ENCODE results near the gene FASLG. TPM values are rescaled to one million over a fixed set of nuclear protein-coding genes. Genes with fewer than 3 reads are reported as not detected.

FASLG gene
- total RNA-seq, 1 experiment from 2014 or later = not detected

DNA sequence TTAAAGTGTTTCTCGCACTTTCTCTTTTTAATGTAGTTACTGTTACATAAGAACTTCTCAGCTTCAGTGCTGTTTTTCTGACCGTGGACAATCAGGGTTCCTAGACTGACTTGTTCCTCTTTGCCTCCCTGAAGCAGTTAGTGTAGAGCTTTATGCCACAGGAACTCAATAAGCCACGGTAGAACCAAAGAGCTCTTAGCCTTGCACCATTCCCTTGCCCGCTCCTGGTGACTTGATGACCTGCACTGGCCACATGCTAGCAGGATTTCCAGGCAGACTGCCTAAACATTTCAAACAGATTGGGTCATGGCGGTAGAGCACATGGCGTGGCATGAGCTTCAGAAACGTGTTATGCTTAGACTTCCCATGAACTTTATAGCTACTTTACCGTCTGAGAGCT is 18.8 kb upstream of the FASLG start (continued):
- TF ChIP-seq, protein P1, sequence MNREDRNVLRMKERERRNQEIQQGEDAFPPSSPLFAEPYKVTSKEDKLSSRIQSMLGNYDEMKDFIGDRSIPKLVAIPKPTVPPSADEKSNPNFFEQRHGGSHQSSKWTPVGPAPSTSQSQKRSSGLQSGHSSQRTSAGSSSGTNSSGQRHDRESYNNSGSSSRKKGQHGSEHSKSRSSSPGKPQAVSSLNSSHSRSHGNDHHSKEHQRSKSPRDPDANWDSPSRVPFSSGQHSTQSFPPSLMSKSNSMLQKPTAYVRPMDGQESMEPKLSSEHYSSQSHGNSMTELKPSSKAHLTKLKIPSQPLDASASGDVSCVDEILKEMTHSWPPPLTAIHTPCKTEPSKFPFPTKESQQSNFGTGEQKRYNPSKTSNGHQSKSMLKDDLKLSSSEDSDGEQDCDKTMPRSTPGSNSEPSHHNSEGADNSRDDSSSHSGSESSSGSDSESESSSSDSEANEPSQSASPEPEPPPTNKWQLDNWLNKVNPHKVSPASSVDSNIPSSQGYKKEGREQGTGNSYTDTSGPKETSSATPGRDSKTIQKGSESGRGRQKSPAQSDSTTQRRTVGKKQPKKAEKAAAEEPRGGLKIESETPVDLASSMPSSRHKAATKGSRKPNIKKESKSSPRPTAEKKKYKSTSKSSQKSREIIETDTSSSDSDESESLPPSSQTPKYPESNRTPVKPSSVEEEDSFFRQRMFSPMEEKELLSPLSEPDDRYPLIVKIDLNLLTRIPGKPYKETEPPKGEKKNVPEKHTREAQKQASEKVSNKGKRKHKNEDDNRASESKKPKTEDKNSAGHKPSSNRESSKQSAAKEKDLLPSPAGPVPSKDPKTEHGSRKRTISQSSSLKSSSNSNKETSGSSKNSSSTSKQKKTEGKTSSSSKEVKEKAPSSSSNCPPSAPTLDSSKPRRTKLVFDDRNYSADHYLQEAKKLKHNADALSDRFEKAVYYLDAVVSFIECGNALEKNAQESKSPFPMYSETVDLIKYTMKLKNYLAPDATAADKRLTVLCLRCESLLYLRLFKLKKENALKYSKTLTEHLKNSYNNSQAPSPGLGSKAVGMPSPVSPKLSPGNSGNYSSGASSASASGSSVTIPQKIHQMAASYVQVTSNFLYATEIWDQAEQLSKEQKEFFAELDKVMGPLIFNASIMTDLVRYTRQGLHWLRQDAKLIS (CRISPR knock-in tag; IDR thresholded peaks at IDR 0.05; ENCODE audit: borderline replicate concordance) = no peak
- no peak for TF ChIP-seq PRRX2 (CRISPR knock-in tag; IDR thresholded peaks at IDR 0.05)
- TF ChIP-seq ZNF416 (CRISPR knock-in tag; IDR thresholded peaks at IDR 0.05) = no peak
- no peak for TF ChIP-seq ARID4B (CRISPR knock-in tag; IDR thresholded peaks at IDR 0.05; ENCODE audit: borderline replicate concordance)

- peaks cover 14% of the 10 kb centered on the region for H3K4me1 Mint-ChIP-seq
- ChIA-PET POLR2A (no interaction called here), CTCF (no interaction called here)
- DNase-seq (ENCODE audit: low spot score) (no peak), ATAC-seq (no peak)
- H3K27me3 Mint-ChIP-seq (ENCODE audit: low read depth) = no peaks in the 10 kb centered on the region
- peaks cover 11% of the 10 kb centered on the region for H3K9me3 Mint-ChIP-seq
- no peak overlapping the region for H3K27ac Mint-ChIP-seq
- H3K36me3 Mint-ChIP-seq = no peaks in the 10 kb centered on the region
- H3K4me3 Mint-ChIP-seq = no peak overlapping the region
- TF ChIP-seq ATF2 (CRISPR knock-in tag; IDR thresholded peaks at IDR 0.05; ENCODE audit: borderline replicate concordance, low read depth) = no peak
- TF ChIP-seq TP53 (CRISPR knock-in tag; IDR thresholded peaks at IDR 0.05) = no peak
- TF ChIP-seq ETV6 (CRISPR knock-in tag; IDR thresholded peaks at IDR 0.05) = no peak
- TF ChIP-seq ZBTB21 (CRISPR knock-in tag; IDR thresholded peaks at IDR 0.05; ENCODE audit: borderline replicate concordance) = no peak
- no peak for TF ChIP-seq SOX15 (CRISPR knock-in tag; IDR thresholded peaks at IDR 0.05)
- TF ChIP-seq JAZF1 (CRISPR knock-in tag; IDR thresholded peaks at IDR 0.05) = no peak
- TF ChIP-seq ZNF416 (CRISPR knock-in tag; IDR thresholded peaks at IDR 0.05) = no peak
- TF ChIP-seq FOXJ3 (CRISPR knock-in tag; IDR thresholded peaks at IDR 0.05; ENCODE audit: borderline replicate concordance) = no peak
- TF ChIP-seq FOXP4 (CRISPR knock-in tag; IDR thresholded peaks at IDR 0.05) = no peak
- no peak for TF ChIP-seq RORB (CRISPR knock-in tag; IDR thresholded peaks at IDR 0.05)
- TF ChIP-seq ATF1 (CRISPR knock-in tag; IDR thresholded peaks at IDR 0.05) = no peak
- TF ChIP-seq, protein P2, sequence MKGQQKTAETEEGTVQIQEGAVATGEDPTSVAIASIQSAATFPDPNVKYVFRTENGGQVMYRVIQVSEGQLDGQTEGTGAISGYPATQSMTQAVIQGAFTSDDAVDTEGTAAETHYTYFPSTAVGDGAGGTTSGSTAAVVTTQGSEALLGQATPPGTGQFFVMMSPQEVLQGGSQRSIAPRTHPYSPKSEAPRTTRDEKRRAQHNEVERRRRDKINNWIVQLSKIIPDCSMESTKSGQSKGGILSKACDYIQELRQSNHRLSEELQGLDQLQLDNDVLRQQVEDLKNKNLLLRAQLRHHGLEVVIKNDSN (CRISPR knock-in tag; IDR thresholded peaks at IDR 0.05) = no peak
- TF ChIP-seq, protein P3, sequence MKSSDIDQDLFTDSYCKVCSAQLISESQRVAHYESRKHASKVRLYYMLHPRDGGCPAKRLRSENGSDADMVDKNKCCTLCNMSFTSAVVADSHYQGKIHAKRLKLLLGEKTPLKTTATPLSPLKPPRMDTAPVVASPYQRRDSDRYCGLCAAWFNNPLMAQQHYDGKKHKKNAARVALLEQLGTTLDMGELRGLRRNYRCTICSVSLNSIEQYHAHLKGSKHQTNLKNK (CRISPR knock-in tag; IDR thresholded peaks at IDR 0.05) = no peak
- no peak for TF ChIP-seq ZNF512 (CRISPR knock-in tag; IDR thresholded peaks at IDR 0.05; ENCODE audit: borderline replicate concordance)
- TF ChIP-seq ESRRA (CRISPR knock-in tag; IDR thresholded peaks at IDR 0.05; ENCODE audit: borderline replicate concordance) = no peak
- TF ChIP-seq SMAD4 (CRISPR knock-in tag; IDR thresholded peaks at IDR 0.05) = no peak
- TF ChIP-seq ZNF263 (CRISPR knock-in tag; IDR thresholded peaks at IDR 0.05; ENCODE audit: low read depth) = no peak
- TF ChIP-seq MLX (CRISPR knock-in tag; IDR thresholded peaks at IDR 0.05) = no peak
- TF ChIP-seq HMGA2 (CRISPR knock-in tag; IDR thresholded peaks at IDR 0.05) = no peak
Observed at GRCh38 chr1:172641492-172641891, 17.4 kb upstream of the FASLG start.

All from WTC11 (cell line).